H9 (cell line): ENCODE measurements around the gene IGF1R. TPM values are rescaled to one million over a fixed set of nuclear protein-coding genes. Genes with fewer than 3 reads are reported as not detected.

Source experiments
- DNase-seq: peaks from one replicate; pipeline ENCODE4 v3.0.0-alpha.2; 2017
- H2AFZ ChIP-seq: one replicate; pipeline ENCODE4 v1.6.1; 2013; ENCODE audit warnings: mild to moderate bottlenecking, low read length, control low read depth, moderate library complexity
- H2AK5ac ChIP-seq: 2 replicates; pipeline ENCODE4 v1.6.1; 2013; ENCODE audit warnings: low read length, control low read depth, mixed read lengths; ENCODE audit not compliant: insufficient read length
- H2BK120ac ChIP-seq: one replicate; pipeline ENCODE4 v1.6.1; 2013; ENCODE audit warnings: low read depth, mild to moderate bottlenecking, low read length, control low read depth, inconsistent platforms; ENCODE audit not compliant: poor library complexity, severe bottlenecking
- H2BK12ac ChIP-seq: 2 replicates; pipeline ENCODE4 v1.6.1; 2013; ENCODE audit warnings: low read length, control low read depth, mixed read lengths, low read depth; ENCODE audit not compliant: insufficient read length
- H2BK15ac ChIP-seq: 2 replicates; pipeline ENCODE4 v1.6.1; 2013; ENCODE audit warnings: low read depth, low read length, control low read depth
- H2BK20ac ChIP-seq: one replicate; pipeline ENCODE4 v1.6.1; 2013; ENCODE audit warnings: low read depth, mild to moderate bottlenecking, low read length, control low read depth, inconsistent platforms; ENCODE audit not compliant: poor library complexity, severe bottlenecking
- H2BK5ac ChIP-seq: 2 replicates; pipeline ENCODE4 v1.6.1; 2013; ENCODE audit warnings: low read length, control low read depth, mixed read lengths; ENCODE audit not compliant: insufficient read length
- H3K14ac ChIP-seq: 2 replicates; pipeline ENCODE4 v1.6.1; 2013; ENCODE audit warnings: low read length, control low read depth; ENCODE audit not compliant: insufficient read depth
- H3K18ac ChIP-seq: 2 replicates; pipeline ENCODE4 v1.6.1; 2013; ENCODE audit warnings: low read depth, mild to moderate bottlenecking, mixed read lengths, low read length, control low read depth; ENCODE audit not compliant: insufficient read length
- H3K23ac ChIP-seq: 2 replicates; pipeline ENCODE4 v1.6.1; 2013; ENCODE audit warnings: low read length, control low read depth, mixed read lengths, low read depth; ENCODE audit not compliant: insufficient read length
- H3K23me2 ChIP-seq: 2 replicates; pipeline ENCODE4 v1.6.1; 2013; ENCODE audit warnings: low read depth, mild to moderate bottlenecking, mixed read lengths, low read length, control low read depth; ENCODE audit not compliant: insufficient read length, poor library complexity, severe bottlenecking
- H3K27ac ChIP-seq: 2 replicates; pipeline ENCODE4 v1.5.1; 2013; ENCODE audit warnings: low read length, control low read depth, mixed read lengths, low read depth; ENCODE audit not compliant: insufficient read length
- H3K27me3 ChIP-seq: 2 replicates; pipeline ENCODE4 v1.6.1; 2013; ENCODE audit warnings: low read length, control low read depth, inconsistent platforms; ENCODE audit not compliant: insufficient read depth
- H3K4ac ChIP-seq: 2 replicates; pipeline ENCODE4 v1.6.1; 2013; ENCODE audit warnings: low read depth, mild to moderate bottlenecking, control low read depth, inconsistent platforms, low read length, moderate library complexity
- H3K4me1 ChIP-seq: 2 replicates; pipeline ENCODE4 v1.6.1; 2013; ENCODE audit warnings: low read length, control low read depth, inconsistent platforms; ENCODE audit not compliant: insufficient read depth
- H3K4me2 ChIP-seq: 2 replicates; pipeline ENCODE4 v1.6.1; 2013; ENCODE audit warnings: low read length, control low read depth, mixed read lengths; ENCODE audit not compliant: insufficient read length, insufficient read depth
- H3K56ac ChIP-seq: 2 replicates; pipeline ENCODE4 v1.6.1; 2013; ENCODE audit warnings: low read depth, mild to moderate bottlenecking, mixed read lengths, low read length, control low read depth; ENCODE audit not compliant: insufficient read length
- H3K79me1 ChIP-seq: 2 replicates; pipeline ENCODE4 v1.6.1; 2013; ENCODE audit warnings: low read depth, mild to moderate bottlenecking, moderate library complexity, low read length, control low read depth, inconsistent platforms; ENCODE audit not compliant: insufficient read depth, poor library complexity, severe bottlenecking
- H3K79me2 ChIP-seq: 2 replicates; pipeline ENCODE4 v1.6.1; 2013; ENCODE audit warnings: low read length, control low read depth, inconsistent platforms; ENCODE audit not compliant: insufficient read depth
- H3K9ac ChIP-seq: 2 replicates; pipeline ENCODE4 v1.6.1; 2013; ENCODE audit warnings: low read length, control low read depth, mixed read lengths; ENCODE audit not compliant: insufficient read length; ENCODE audit errors: extremely low read depth
- H3K9me3 ChIP-seq: one replicate; pipeline ENCODE4 v1.6.1; 2013; ENCODE audit warnings: low read depth, low read length, inconsistent platforms; ENCODE audit not compliant: control insufficient read depth
- H3T11ph ChIP-seq: one replicate; pipeline ENCODE4 v1.6.1; 2013; ENCODE audit warnings: mild to moderate bottlenecking, low read length, control low read depth, inconsistent platforms
- H4K20me1 ChIP-seq: one replicate; pipeline ENCODE4 v1.6.1; 2013; ENCODE audit not compliant: control insufficient read depth, insufficient read length, insufficient read depth
- H4K5ac ChIP-seq: 2 replicates; pipeline ENCODE4 v1.6.1; 2013; ENCODE audit warnings: low read depth, mild to moderate bottlenecking, mixed read lengths, low read length, control low read depth; ENCODE audit not compliant: insufficient read length
- H4K8ac ChIP-seq: replicated peaks from 2 replicates; pipeline ENCODE4 v1.6.1; 2013; ENCODE audit warnings: low read length, control low read depth, mixed read lengths, low read depth; ENCODE audit not compliant: insufficient read length
- H4K91ac ChIP-seq: 2 replicates; pipeline ENCODE4 v1.6.1; 2013; ENCODE audit warnings: low read depth, mild to moderate bottlenecking, moderate library complexity, mixed read lengths, low read length, control low read depth; ENCODE audit not compliant: insufficient read length
- H3K27ac Mint-ChIP-seq, 3 experiments: 2 replicates in 2 of 3; 3 replicates in 1 of 3; pipeline ENCODE4 v1.8.0; 2020 to 2021; ENCODE audit warnings: mixed read lengths in 3 of 3, mild to moderate bottlenecking in 1 of 3, moderate library complexity in 1 of 3
- H3K27me3 Mint-ChIP-seq: 2 replicates; pipeline ENCODE4 v1.8.0; 2021; ENCODE audit warnings: low read depth, mild to moderate bottlenecking, moderate library complexity, mixed read lengths
- H3K36me3 Mint-ChIP-seq, 3 experiments: 2 replicates in 2 of 3; 3 replicates in 1 of 3; pipeline ENCODE4 v1.8.0; 2020 to 2021; ENCODE audit warnings: low read depth in 3 of 3, mixed read lengths in 3 of 3; ENCODE audit not compliant: insufficient read depth in 1 of 3
- H3K4me1 Mint-ChIP-seq, 2 experiments: 2 replicates each; pipeline ENCODE4 v1.8.0; 2020; ENCODE audit warnings: mixed read lengths in 2 of 2
- H3K4me3 Mint-ChIP-seq, 2 experiments: 2 replicates in 1 of 2; 3 replicates in 1 of 2; pipeline ENCODE4 v1.8.0; 2020 to 2021; ENCODE audit warnings: mild to moderate bottlenecking in 2 of 2, mixed read lengths in 2 of 2, moderate library complexity in 1 of 2
- H3K9me3 Mint-ChIP-seq, 2 experiments: 2 replicates in 1 of 2; 3 replicates in 1 of 2; pipeline ENCODE4 v1.8.0; 2020; ENCODE audit warnings: mild to moderate bottlenecking in 2 of 2, mixed read lengths in 2 of 2, moderate library complexity in 1 of 2
- CTCF ChIP-seq: fragments of 200-600 bp; sonication (generic); conservative IDR thresholded peaks from 3 replicates; pipeline ENCODE4 v1.8.0; 2021; ENCODE audit warnings: antibody characterized with exemption, mild to moderate bottlenecking
- total RNA-seq: library from RNA; stranded (reverse); gene quantifications from 2 replicates; pipeline ENCODE4 v1.2.1, GENCODE V29; 2021

Gene IGF1R
- total RNA-seq, 1 experiment from 2014 or later: 70.0 TPM

DNA sequence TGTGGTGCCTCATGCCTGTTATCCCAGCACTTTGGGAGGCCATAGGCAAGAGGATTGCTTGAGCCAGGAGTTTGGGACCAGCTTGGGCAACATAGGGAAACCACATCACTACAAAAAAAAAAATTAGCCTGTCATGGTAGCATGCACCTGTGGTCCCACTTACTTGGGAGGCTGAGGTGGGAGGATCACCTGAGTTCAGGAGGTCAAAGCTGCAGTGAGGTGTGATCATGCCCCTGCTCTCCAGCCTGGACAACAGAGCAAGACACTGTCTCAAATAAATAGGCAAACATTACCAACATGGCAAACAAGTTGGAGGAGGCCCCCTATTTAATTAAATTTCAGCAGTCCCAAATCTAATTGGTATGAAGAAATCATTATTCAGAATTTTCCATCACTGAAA is 215.6 kb downstream of the IGF1R start:
- no peak overlapping the region for H4K5ac ChIP-seq
- H3K9me3 ChIP-seq: no peaks in the 10 kb centered on the region
- Mint-ChIP-seq H3K4me1 (peaks cover 65 to 68% of the 10 kb centered on the region in 2 experiments), H3K27me3 (no peaks in the 10 kb centered on the region), H3K4me3 (no peak overlapping the region), H3K27ac (no peak overlapping the region), H3K36me3 (no peaks in the 10 kb centered on the region; a peak in 1 of 7 replicates), H3K9me3 (no peaks in the 10 kb centered on the region)
- H3K79me1 ChIP-seq: peaks cover 6% of the 10 kb centered on the region
- H3K27me3 ChIP-seq: no peaks in the 10 kb centered on the region
- no peaks in the 10 kb centered on the region for H4K20me1 ChIP-seq
- H3K79me2 ChIP-seq: peaks cover 18% of the 10 kb centered on the region; the same call in 1 of the 2 replicates
- no peak overlapping the region for H4K8ac ChIP-seq
- no peak for TF ChIP-seq CTCF
- H3K23me2 ChIP-seq: peaks cover 6% of the 10 kb centered on the region
- no peak overlapping the region for H3K23ac ChIP-seq
- no peak overlapping the region for H2BK20ac ChIP-seq
- H3K4ac ChIP-seq: no peak overlapping the region
- no peak overlapping the region for H2BK120ac ChIP-seq
- no peak overlapping the region for H2BK15ac ChIP-seq
- no peak overlapping the region for H2BK5ac ChIP-seq
- DNase-seq: no peak
- no peak overlapping the region for H3K4me2 ChIP-seq
- H2AFZ ChIP-seq: no peak overlapping the region
- H3T11ph ChIP-seq: no peak overlapping the region
- no peak overlapping the region for H3K56ac ChIP-seq
- H3K4me1 ChIP-seq: peaks cover 17% of the 10 kb centered on the region; the same call in 1 of the 2 replicates
- no peak overlapping the region for H4K91ac ChIP-seq
- H3K27ac ChIP-seq: no peak overlapping the region
- no peak overlapping the region for H2BK12ac ChIP-seq
- H3K18ac ChIP-seq: no peak overlapping the region
- H2AK5ac ChIP-seq: no peak overlapping the region
- H3K14ac ChIP-seq: no peak overlapping the region
- H3K9ac ChIP-seq: no peak overlapping the region
